Measurements from ENCODE around the gene SEPTIN3.

The SEPTIN3 gene

DNA sequence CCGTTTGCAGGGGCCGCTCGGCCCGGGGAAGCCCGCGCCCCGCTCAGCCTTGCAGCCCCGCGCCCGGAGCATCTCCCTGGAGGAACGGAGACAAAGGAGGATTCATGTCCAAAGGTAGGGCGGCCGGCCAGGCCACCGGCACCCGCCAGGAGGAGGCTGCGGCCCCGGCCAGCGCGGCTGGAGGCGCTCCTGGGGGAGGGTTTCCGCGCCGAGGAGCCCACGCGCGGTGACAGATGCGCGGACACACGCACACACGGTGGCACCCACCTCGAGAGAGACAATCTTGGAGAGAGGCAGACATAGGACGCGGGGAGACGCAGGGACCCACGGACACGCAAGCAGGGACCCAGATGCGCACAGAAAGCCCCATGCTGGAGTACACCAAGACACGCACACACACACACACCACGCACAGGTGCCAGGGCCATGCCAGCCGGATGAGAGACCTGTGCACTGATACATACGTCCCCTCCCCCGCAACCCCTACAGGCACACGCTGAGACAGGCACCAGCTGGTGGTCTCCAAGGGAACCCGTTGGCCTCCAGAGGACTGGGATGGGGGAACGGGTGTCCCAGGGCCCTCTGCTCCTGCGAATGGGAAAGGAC is 7.8 kb downstream of the SEPTIN3 start:
- DNase-seq, result no peak

DNA sequence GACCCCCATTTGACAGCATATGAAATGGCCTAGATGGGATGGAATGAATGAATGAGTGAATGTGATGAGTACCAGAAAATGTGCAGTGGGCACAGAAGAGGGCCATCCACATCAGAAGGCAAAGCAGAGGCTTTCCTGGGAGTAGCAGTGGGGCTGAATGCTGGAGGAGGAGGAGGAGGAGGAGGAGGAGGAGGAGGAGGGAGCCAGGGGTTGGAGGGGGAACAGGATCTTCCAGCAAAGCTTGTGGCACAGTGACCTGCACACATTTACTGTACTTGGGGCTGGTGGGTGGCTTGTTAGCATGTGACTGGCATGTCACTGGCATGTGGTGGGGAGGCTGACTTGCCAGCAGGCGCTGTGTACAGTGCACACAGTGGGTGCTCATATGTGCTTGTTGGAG is 9.5 kb downstream of the SEPTIN3 start:
- no peak for DNase-seq

DNA sequence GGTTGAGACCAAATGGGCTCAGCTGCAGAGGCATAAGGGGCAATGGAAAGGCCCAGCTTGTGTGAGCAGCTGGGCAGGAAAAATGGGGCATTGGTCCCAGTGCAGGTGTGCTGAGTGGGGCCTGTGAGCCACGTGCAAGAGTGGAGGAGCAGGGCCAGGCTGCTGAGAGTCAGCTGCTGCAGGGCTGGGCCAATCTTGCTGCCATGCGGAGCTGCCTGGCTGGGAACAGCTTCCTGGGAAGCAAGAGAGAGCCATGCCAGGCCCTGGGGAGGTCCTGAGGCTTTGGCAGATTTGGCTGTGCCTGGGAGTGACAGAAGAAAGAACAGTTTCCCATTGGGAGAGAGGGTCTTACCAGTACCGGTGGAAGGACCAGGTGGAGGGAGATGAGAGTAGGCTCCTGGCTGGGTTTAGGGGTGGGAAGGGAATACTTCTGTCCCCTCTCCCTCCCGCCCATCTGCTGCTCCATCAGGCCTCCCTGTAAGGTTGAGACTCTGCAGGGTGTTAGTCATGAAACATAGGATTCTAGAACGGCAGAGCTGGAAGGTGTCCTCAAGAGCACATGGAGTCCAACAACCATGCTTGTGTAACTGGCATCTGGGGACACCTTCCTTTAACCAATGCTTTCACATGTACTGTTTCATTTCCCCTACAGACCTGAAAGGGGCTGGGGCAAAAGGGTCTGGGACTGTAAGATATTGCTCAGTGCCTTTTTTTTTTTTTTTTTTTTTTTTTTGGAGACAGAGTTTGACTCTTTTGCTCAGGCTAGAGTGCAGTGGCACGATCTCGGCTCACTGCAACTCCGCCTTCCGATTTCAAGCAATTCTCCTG is 10.4 kb downstream of the SEPTIN3 start:
- no peak for DNase-seq

DNA sequence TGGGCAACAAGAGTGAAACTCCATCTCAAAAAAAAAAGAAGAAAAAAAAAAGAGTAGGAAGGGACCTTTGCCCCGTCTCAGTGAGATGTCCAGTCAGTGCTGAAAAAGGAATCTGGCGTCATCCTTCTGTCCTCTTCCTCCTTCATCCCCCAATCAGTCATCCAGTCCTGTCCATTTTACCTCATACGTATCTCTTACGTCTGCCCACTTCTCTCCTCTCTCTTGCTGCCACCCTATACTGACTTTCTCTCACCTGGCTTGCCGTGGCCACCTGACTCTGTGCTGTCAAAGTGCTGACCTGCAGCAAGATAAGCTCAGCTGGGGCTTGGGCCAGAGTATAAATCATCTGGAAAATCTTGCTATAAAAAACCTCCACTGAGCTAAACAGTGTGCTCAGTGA is 13.6 kb downstream of the SEPTIN3 start:
- DNase-seq, result no peak

DNA sequence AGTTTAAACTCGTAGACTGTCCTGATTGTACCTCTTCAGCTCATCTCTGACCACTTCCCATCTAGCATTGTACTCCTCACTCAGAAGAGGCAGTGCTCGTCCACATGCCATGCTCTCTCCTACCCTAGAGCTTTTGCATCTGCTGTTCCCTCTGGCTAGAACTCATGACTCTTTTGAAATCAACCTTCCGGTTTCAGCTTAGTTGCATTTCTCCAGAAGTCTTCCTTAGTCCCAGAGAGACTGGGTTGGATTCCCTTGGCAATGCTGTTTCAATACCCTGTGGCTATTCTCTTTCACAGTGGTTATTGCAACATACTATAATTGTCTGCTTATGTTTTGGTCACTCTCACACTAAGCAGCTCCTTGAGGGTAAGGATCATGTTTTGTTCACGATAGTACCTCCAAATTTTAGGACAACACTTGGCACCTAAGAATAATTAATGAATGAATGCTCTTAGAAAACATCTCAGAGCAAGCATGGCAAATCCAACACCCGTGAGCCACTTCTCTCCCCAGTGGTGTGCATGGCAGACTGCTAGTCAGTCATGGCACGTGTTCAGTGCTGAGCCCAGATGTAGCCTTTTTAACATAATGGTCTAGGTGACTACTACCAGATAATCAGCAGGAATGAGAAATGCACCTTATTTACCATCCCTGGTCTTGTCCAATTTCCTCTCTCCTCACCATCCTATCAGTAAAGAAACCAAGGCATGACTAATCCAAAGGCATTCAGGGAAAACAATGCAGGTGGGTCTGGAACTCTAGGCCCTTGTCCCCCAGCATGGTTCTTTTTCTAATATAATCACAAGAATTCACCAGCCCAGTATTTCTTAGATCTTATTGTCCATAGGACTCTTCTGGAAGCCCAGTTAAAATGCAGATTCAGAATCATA is 14.5 kb downstream of the SEPTIN3 start:
- no peak for DNase-seq

DNA sequence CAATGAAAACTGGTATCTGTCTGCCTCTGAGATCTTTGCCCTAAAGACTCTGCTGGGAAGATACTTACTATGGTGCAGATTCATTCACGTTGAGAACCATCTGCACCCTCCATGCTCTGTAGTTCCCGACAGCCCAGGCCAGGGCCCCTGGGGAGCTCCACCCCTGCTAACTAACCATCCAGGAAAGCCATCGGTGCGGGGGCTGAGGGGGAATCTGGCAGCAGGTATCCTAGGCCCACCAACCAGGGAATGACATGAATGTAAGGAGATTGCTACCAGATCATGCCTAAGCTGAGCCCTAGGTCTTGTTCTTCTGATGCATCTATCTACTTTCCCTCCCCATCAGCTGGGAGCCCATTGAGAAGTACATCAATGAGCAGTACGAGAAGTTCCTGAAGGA is 18.0 kb downstream of the SEPTIN3 start:
- no peak for DNase-seq

DNA sequence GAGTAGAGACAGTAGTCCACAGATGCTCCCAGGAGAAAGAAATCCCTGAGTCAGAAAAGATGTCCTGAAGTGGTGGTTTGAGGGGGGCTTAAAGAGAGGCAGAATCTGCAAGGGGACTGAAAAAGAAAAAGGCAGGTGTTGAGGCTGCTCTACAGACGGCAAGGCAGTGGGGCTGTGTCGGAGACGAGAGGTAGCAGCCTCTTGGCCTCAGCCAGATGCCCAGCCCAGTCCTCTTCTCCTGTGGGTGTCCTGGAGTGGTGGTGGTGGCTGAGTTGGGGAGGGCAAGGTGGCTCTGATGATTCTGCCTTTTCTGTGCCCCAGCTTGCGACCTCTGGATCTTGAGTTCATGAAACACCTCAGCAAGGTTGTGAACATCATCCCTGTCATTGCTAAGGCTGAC is 20.0 kb downstream of the SEPTIN3 start:
- DNase-seq, result no peak

DNA sequence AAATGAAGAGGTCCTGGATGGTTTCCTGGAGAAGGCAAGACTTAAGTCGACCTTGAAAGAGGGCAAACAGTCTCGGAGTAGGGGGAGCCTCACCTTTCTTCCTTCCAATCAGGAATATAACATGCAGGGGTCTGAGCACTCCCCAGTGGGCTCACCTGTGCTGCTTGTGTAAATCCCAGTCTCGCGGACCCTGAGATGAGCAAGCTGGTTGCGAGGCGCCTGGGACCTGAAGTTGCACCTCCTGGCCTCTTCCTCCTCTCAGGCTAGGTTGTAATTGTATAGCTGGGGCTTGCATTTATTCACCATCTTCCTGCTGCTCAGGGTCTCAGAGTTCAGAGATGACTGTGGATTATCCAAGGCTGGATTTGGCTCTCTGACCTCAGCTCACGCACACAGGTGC is 21.9 kb downstream of the SEPTIN3 start:
- DNase-seq, result no peak

DNA sequence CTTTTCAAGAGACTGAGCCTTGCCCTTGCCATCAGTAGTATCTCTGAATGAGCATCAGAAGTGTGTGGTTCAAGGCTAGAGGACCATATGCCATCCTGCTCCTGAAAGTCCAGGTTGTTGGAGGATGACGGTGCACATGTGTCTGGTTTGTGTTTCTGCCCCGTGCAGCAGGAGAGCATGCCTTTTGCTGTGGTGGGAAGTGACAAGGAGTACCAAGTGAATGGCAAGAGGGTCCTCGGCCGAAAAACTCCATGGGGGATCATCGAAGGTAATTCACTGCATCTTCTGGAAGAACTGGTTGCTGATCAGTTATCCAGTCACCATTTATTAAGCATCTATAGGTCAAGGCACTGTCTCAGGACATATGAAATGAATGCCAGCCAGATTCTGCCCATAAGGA is 23.3 kb downstream of the SEPTIN3 start:
- no peak for DNase-seq

DNA sequence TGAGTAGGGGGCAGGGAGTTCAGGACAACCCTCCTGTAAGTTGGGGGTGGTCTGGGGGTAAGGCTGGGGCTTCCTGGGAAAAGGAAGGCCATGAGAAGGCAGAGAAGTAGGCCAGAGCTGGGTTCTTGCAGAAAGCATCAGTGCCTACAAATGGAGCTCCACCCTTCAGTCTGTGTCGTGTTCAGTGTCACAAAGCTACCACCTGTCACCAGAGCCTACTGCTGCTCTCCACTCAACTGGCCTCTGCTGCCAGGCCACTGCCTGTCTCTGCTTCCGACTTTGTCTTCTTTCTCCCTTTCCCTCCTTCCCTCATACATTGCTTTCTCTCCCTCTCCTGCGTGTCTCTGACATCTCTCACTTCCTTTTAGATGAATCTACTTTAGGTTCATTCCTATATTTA is 26.0 kb downstream of the SEPTIN3 start:
- DNase-seq, result no peak

DNA sequence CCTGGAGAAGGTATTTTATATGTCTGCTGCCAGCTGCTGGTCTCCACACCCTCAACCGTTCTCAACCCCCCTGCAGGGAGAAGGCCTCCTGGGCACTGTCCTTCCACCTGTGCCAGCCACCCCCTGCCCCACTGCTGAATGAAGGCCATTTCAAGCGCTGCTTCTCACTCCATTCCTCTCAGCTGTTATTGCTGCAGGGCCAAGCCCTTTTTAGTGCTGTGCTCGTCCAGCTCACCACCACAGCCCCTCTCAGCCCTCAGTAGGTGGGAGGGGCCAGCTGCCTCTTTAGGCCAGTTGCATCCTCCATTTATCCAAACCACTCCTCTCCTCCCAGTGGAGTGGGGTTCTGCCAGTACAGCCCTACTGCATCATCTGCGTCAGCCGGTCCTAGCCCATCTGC is 27.6 kb downstream of the SEPTIN3 start:
- DNase-seq, result no peak

DNA sequence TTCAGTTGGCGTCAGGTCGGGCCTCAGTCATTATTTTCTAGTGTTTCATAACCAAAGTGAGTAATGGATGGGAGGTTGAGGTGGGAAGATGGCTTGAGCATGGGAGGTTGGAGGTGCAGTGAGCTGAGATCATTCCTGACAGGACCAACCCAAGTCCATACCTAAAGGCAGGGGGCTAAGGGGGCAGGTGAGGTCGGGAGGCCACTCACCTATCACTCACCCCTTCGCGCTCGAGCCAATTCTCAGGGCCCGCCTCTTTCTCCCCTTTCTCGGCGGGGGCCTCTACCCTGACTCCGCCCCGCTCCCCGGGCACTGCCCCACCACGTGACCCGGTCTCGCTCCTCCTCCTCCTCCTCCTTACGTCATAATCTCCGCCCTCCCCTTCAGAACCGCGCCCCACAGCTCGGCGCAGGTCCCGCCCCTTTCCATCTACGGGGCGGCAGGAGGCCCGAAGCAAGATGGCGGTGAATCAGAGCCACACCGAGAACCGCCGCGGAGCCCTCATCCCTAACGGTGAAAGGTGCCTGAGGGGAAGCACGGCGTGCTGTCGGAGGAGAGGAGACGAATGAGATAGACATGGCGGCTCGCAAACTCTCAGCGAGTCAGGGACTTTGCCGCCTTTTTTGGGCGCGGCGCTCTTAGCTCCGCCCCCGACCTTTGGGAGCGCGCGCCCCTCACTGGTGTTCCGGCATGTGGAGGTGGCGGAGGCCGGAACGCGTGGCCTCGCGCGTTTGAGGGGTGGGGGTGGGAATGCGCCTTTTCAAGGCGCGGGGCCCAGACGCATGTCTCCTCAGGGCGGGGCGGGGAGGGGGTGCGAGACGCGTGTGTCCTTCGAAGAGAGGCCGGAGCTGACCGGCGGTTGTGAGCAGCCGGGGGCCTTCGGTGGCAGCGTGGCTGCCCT is 29.4 kb downstream of the SEPTIN3 start, which contains the start of gene WBP2NL:
Gene WBP2NL (plus strand): TSS at position 428 of the 901 bp plus-strand sequence. CDS start 31 bp downstream, at position 459.
- DNase-seq, result no peak

DNA sequence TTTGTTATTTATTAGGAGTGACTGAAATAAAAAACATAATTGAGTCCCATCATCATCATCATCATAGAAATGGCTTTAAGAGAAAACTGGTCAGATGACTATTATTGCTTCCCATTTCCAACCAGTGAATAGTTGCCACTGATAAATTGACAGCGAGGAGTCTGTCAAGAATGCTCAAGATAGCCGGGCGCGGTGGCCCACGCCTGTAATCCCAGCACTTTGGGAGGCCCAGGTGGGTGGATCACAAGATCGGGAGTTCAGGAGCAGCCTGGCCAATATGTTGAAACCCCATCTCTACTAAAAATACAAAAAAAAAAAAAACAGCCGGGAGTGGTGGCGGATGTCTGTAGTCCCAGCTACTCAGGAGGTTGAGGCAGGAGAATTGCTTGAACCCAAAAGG is 31.2 kb downstream of the SEPTIN3 start:
- DNase-seq, result no peak

DNA sequence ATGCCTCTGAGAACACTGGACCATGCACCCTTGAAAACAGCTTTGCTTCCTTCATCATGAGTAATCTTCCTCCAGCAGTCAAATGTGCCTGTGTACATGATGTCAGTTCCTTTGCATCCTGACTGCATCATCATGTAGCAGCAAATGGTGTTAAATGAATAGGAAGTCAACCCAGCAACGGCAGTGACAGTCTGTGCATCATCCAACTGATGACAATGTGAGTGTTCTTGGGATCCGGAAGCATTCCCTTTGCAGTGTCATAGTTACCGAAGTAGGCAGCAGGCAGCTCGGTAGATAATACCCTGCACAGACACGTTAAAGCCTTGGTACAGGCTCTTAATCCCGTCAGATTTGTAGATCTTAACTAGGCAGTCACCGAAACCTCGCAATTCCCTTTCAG is 31.9 kb downstream of the SEPTIN3 start:
- DNase-seq, result no peak

DNA sequence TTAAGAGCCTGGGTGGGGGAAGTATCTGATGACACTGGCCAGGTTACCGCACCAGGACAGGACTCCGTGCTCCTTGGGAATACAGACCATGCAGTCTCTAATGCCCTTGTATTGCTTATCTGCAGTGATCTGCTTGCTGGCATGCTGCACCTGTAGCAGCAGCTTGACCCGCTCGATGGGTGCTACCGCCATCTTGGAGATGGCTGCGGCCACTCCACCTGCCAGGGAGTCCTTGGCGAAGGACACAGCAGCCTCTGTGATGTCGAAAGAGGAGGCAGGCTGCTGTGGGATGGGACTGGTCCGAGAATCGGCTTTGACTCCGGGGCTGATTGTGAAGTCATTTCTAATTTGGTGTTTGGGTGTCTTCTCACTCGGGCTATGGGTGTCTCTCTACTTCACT is 32.5 kb downstream of the SEPTIN3 start:
- no peak for DNase-seq

DNA sequence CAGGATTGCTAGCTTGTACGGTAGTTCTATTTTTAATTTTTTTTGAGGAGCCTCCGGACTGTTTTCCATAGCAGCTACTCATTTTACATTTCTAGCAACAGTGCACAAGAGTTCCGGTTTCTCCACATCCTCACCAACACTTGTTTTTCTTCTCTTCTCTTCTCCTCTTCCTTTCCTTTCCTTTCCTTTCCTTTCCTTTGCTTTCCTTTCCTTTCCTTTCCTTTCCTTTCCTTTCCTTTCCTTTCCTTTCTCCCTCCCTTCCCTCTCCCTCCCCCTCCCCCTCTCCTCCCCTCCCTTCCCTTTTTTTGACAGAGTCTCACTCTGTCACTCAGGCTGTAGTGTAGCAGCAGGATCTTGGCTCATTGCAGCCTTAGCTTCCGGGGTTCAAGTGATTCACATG is 38.7 kb downstream of the SEPTIN3 start:
- no peak for DNase-seq

DNA sequence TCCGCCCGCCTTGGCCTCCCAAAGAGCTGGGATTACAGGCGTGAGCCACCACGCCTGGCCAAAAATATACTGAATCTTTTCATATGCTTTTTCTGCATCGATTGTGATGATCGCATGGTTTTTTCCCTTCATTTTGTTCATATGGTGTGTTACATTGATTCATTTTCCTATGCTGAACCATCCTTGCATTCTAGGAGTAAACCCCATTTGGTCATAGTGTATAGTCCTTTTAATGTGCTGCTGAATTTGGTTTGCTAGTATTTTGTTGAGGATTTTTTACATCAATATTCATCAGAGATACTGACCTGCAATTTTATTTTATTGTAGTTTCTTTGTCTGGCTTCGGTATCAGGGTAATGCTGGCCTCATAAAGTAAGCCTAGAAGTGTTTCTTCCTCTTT is 41.5 kb downstream of the SEPTIN3 start:
- DNase-seq, result no peak

DNA sequence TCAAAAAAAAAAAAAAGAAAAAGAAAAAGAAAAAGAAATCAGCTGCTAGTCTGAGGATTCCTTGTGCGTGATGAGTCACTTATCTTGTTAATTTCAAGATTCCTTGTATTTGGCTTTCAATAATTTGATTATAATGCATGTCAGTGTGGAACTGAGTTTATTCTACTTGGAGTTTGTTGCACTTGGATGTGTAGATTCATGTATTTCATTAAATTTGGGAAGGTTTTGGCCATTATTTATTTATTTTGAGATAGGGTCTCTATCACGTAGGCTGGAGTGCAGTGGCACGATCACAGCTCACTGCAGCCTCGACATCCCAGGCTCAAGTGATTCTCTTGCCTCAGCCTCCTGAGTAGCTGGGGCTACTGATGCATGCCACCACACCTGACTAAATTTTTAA is 44.1 kb downstream of the SEPTIN3 start:
- no peak for DNase-seq

DNA sequence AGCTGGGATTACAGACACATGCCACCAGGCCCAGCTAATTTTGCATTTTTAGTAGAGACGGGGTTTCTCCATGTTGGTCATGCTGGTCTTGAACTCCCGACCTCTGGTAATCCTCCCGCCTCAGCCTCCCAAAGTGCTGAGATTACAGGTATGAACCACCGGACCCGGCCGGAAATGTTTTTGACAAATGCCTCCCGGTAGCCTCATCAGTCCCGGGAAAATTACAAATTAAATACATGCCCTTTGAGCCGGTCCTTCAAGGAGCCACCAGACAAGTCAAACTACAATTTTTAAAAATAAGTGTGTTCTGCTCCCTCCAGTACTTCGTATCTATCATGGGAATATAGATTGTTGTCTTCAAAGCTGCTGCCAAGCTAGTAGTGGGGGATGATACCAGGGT is 46.9 kb downstream of the SEPTIN3 start:
- DNase-seq, result no peak

DNA sequence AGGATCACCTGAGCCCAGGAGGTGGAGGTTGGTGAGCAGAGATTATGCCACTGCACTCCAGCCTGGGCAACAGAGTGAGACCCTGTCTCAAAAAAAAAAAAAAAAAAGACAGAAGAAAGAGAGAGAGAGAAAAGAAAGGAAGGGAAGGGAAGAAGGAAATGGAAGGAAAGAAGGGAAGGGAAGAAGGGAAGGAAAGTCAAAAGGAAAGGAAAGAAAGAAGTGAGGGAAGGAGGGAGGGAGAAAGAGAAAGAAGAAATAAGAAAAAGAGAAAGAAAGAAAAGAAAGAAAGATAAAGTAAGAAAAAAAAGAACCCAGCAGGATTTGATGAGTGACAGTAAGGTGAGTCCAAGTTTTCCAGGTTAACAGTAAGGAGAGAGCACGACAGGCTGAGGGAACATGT is 49.0 kb downstream of the SEPTIN3 start:
- no peak for DNase-seq
